ENCODE measurements around the gene CDC42.
"Not testable (repeated sequence)": the region's sequence is repeated elsewhere in the genome, so short reads cannot be mapped to it uniquely, and the experiment has no call there.

CDC42 gene

GRCh38 chr1:22052115-22053016 is at the start of gene CDC42:
TSS of gene CDC42 (plus strand) at chr1:22052709. CDS start at chr1:22078479, 25,770 bp downstream.
- peak; percentile 99 for DNase-seq

- not testable (repeated sequence) for DNase-seq
Measured at GRCh38 chr1:22002875-22003274, 49.6 kb upstream of the CDC42 start.

- not testable (repeated sequence) for DNase-seq
Measured at GRCh38 chr1:22003959-22004358, 48.5 kb upstream of the CDC42 start.

GRCh38 chr1:22005261-22006149 is 47.0 kb upstream of the CDC42 start:
- DNase-seq, result not testable (repeated sequence)

GRCh38 chr1:22006736-22007135 is 45.8 kb upstream of the CDC42 start:
- not testable (repeated sequence) for DNase-seq

- DNase-seq, result not testable (repeated sequence)
Measured at GRCh38 chr1:22007262-22007661, 45.2 kb upstream of the CDC42 start.

GRCh38 chr1:22009566-22009965 is 42.9 kb upstream of the CDC42 start:
- DNase-seq, result not testable (repeated sequence)

GRCh38 chr1:22012752-22013151 is 39.8 kb upstream of the CDC42 start:
- not testable (repeated sequence) for DNase-seq

- DNase-seq, result not testable (repeated sequence)
Measured at GRCh38 chr1:22014575-22015206, 37.8 kb upstream of the CDC42 start.

- DNase-seq, result peak; percentile 79
Measured at GRCh38 chr1:22018583-22019559, 33.6 kb upstream of the CDC42 start.

GRCh38 chr1:22021061-22021460 is 31.4 kb upstream of the CDC42 start:
- no peak for DNase-seq

- no peak for DNase-seq
Measured at GRCh38 chr1:22024485-22025367, 27.8 kb upstream of the CDC42 start.

GRCh38 chr1:22025368-22026155 is 26.9 kb upstream of the CDC42 start:
- DNase-seq, result peak; percentile 92

- DNase-seq, result no peak
Measured at GRCh38 chr1:22026924-22027289, 25.6 kb upstream of the CDC42 start.

- DNase-seq, result no peak
Measured at GRCh38 chr1:22030057-22030456, 22.5 kb upstream of the CDC42 start.

GRCh38 chr1:22030473-22030872 is 22.0 kb upstream of the CDC42 start:
- no peak for DNase-seq

- no peak for DNase-seq
Measured at GRCh38 chr1:22031214-22031962, 21.1 kb upstream of the CDC42 start.

GRCh38 chr1:22034834-22035233 is 17.7 kb upstream of the CDC42 start:
- DNase-seq, result not testable (repeated sequence)

GRCh38 chr1:22037520-22037919 is 15.0 kb upstream of the CDC42 start:
- no peak for DNase-seq
